PFSK-1 (cell line): ENCODE measurements around the gene NOTUM.

Experiments
- FOXP2 ChIP-seq: optimal IDR thresholded peaks from 2 replicates; pipeline ENCODE3; 2011; ENCODE audit warnings: borderline replicate concordance, control low read depth, inconsistent platforms; ENCODE audit not compliant: insufficient read depth; ENCODE audit errors: extremely low read length, extremely low read depth
- POLR2AphosphoS5 ChIP-seq: IDR thresholded peaks from 2 replicates; pipeline ENCODE4 v1.6.1; 2012; ENCODE audit warnings: low read depth, mild to moderate bottlenecking, control low read depth, low read length, moderate library complexity
- REST ChIP-seq, 2 experiments: IDR thresholded peaks; 2 replicates each; pipeline versions ENCODE4 v1.6.1 to v1.8.0; 2011 to 2012; ENCODE audit warnings: low read depth in 2 of 2, low read length in 2 of 2, control low read depth in 1 of 2, inconsistent platforms in 1 of 2, mild to moderate bottlenecking in 1 of 2, moderate library complexity in 1 of 2; ENCODE audit not compliant: insufficient read depth in 1 of 2
- SIN3A ChIP-seq: IDR thresholded peaks from 2 replicates; pipeline ENCODE4 v1.6.1; 2012; ENCODE audit warnings: mild to moderate bottlenecking, low read length, moderate library complexity, borderline replicate concordance; ENCODE audit not compliant: insufficient read depth
- TAF1 ChIP-seq: IDR thresholded peaks from 2 replicates; pipeline ENCODE4 v1.6.1; 2012; ENCODE audit warnings: low read length, control low read depth, borderline replicate concordance; ENCODE audit not compliant: insufficient read depth

- TF ChIP-seq SIN3A, result no peak
- no peak for TF ChIP-seq TAF1
- TF ChIP-seq POLR2AphosphoS5, result no peak; the same call in 1 of the 2 replicates
- TF ChIP-seq REST (IDR thresholded peaks at IDR 0.05; ENCODE audit: insufficient read depth in 1 of 2, low read depth in 2 of 2, low read length in 2 of 2), result no peak
- TF ChIP-seq FOXP2, result no peak
Measured at GRCh38 chr17:81933178-81933699, 27.7 kb downstream of the NOTUM start.
